ENCODE results near the gene NEK10.

The NEK10 gene

GRCh38 chr3:27185231-27185989 is 183.8 kb downstream of the NEK10 start:
- Histone ChIP-seq H3K4me1 (ENCODE audit: control insufficient read depth, insufficient read depth, low read length) (no peaks in the 10 kb centered on the region), H3K27me3 (ENCODE audit: control insufficient read depth, insufficient read depth, low read length) (no peaks in the 10 kb centered on the region), H3K9me3 (ENCODE audit: control insufficient read depth, insufficient read depth, low read length) (no peaks in the 10 kb centered on the region), H3K36me3 (ENCODE audit: control insufficient read depth, insufficient read depth, low read length) (no peaks in the 10 kb centered on the region), H3K4me3 (ENCODE audit: low read depth, low read length) (no peak overlapping the region), H3K9ac (ENCODE audit: low read depth, low read length) (no peak overlapping the region)

- no peaks in the 10 kb centered on the region for H3K36me3 ChIP-seq (ENCODE audit: control insufficient read depth, insufficient read depth, low read length)
- no peak overlapping the region for H3K4me3 ChIP-seq (ENCODE audit: low read depth, low read length)
- no peaks in the 10 kb centered on the region for H3K27me3 ChIP-seq (ENCODE audit: control insufficient read depth, insufficient read depth, low read length)
- no peaks in the 10 kb centered on the region for H3K9me3 ChIP-seq (ENCODE audit: control insufficient read depth, insufficient read depth, low read length)
- no peaks in the 10 kb centered on the region for H3K4me1 ChIP-seq (ENCODE audit: control insufficient read depth, insufficient read depth, low read length)
- no peak overlapping the region for H3K9ac ChIP-seq (ENCODE audit: low read depth, low read length)
Observed at GRCh38 chr3:27184261-27184660, 184.9 kb downstream of the NEK10 start.

- Histone ChIP-seq H3K4me1 (ENCODE audit: control insufficient read depth, insufficient read depth, low read length) (no peaks in the 10 kb centered on the region), H3K9me3 (ENCODE audit: control insufficient read depth, insufficient read depth, low read length) (no peaks in the 10 kb centered on the region), H3K4me3 (ENCODE audit: low read depth, low read length) (no peak overlapping the region)
Observed at GRCh38 chr3:27176256-27176655, 192.9 kb downstream of the NEK10 start.

GRCh38 chr3:27174530-27174929 is 194.7 kb downstream of the NEK10 start:
- no peak overlapping the region for H3K4me3 ChIP-seq (ENCODE audit: low read depth, low read length)
- H3K27me3 ChIP-seq (ENCODE audit: control insufficient read depth, insufficient read depth, low read length) = no peaks in the 10 kb centered on the region
- H3K36me3 ChIP-seq (ENCODE audit: control insufficient read depth, insufficient read depth, low read length) = no peaks in the 10 kb centered on the region
- H3K9me3 ChIP-seq (ENCODE audit: control insufficient read depth, insufficient read depth, low read length) = no peaks in the 10 kb centered on the region
- H3K4me1 ChIP-seq (ENCODE audit: control insufficient read depth, insufficient read depth, low read length) = no peaks in the 10 kb centered on the region
- no peak overlapping the region for H3K9ac ChIP-seq (ENCODE audit: low read depth, low read length)

More at GRCh38 chr3:27176256-27176655, 192.9 kb downstream of the NEK10 start:
- no peaks in the 10 kb centered on the region for H3K36me3 ChIP-seq (ENCODE audit: control insufficient read depth, insufficient read depth, low read length)
- H3K9ac ChIP-seq (ENCODE audit: low read depth, low read length) = no peak overlapping the region
- H3K27me3 ChIP-seq (ENCODE audit: control insufficient read depth, insufficient read depth, low read length) = no peaks in the 10 kb centered on the region

- Histone ChIP-seq H3K9me3 (ENCODE audit: control insufficient read depth, insufficient read depth, low read length) (no peaks in the 10 kb centered on the region), H3K4me3 (ENCODE audit: low read depth, low read length) (no peak overlapping the region), H3K36me3 (ENCODE audit: control insufficient read depth, insufficient read depth, low read length) (no peaks in the 10 kb centered on the region), H3K4me1 (ENCODE audit: control insufficient read depth, insufficient read depth, low read length) (no peaks in the 10 kb centered on the region), H3K9ac (ENCODE audit: low read depth, low read length) (no peak overlapping the region), H3K27me3 (ENCODE audit: control insufficient read depth, insufficient read depth, low read length) (no peaks in the 10 kb centered on the region)
Observed at GRCh38 chr3:27171113-27171512, 198.1 kb downstream of the NEK10 start.

GRCh38 chr3:27166888-27167287 is 202.3 kb downstream of the NEK10 start:
- Histone ChIP-seq H3K9ac (ENCODE audit: low read depth, low read length) (no peak overlapping the region), H3K9me3 (ENCODE audit: control insufficient read depth, insufficient read depth, low read length) (no peaks in the 10 kb centered on the region), H3K4me3 (ENCODE audit: low read depth, low read length) (no peak overlapping the region)

GRCh38 chr3:27165321-27165721 is 203.9 kb downstream of the NEK10 start:
- Histone ChIP-seq H3K9ac (ENCODE audit: low read depth, low read length) (no peak overlapping the region), H3K4me1 (ENCODE audit: control insufficient read depth, insufficient read depth, low read length) (no peaks in the 10 kb centered on the region), H3K36me3 (ENCODE audit: control insufficient read depth, insufficient read depth, low read length) (no peaks in the 10 kb centered on the region), H3K4me3 (ENCODE audit: low read depth, low read length) (no peak overlapping the region), H3K9me3 (ENCODE audit: control insufficient read depth, insufficient read depth, low read length) (no peaks in the 10 kb centered on the region), H3K27me3 (ENCODE audit: control insufficient read depth, insufficient read depth, low read length) (no peaks in the 10 kb centered on the region)

More at GRCh38 chr3:27166888-27167287, 202.3 kb downstream of the NEK10 start:
- H3K36me3 ChIP-seq (ENCODE audit: control insufficient read depth, insufficient read depth, low read length) = no peaks in the 10 kb centered on the region
- no peaks in the 10 kb centered on the region for H3K27me3 ChIP-seq (ENCODE audit: control insufficient read depth, insufficient read depth, low read length)
- no peaks in the 10 kb centered on the region for H3K4me1 ChIP-seq (ENCODE audit: control insufficient read depth, insufficient read depth, low read length)

- Histone ChIP-seq H3K27me3 (ENCODE audit: control insufficient read depth, insufficient read depth, low read length) (no peaks in the 10 kb centered on the region), H3K9ac (ENCODE audit: low read depth, low read length) (no peak overlapping the region), H3K36me3 (ENCODE audit: control insufficient read depth, insufficient read depth, low read length) (no peaks in the 10 kb centered on the region), H3K9me3 (ENCODE audit: control insufficient read depth, insufficient read depth, low read length) (no peaks in the 10 kb centered on the region), H3K4me1 (ENCODE audit: control insufficient read depth, insufficient read depth, low read length) (no peaks in the 10 kb centered on the region), H3K4me3 (ENCODE audit: low read depth, low read length) (no peak overlapping the region)
Observed at GRCh38 chr3:27160779-27161287, 208.3 kb downstream of the NEK10 start.

GRCh38 chr3:27160146-27160545 is 209.0 kb downstream of the NEK10 start:
- H3K9ac ChIP-seq (ENCODE audit: low read depth, low read length) = no peak overlapping the region
- no peaks in the 10 kb centered on the region for H3K4me1 ChIP-seq (ENCODE audit: control insufficient read depth, insufficient read depth, low read length)
- no peaks in the 10 kb centered on the region for H3K9me3 ChIP-seq (ENCODE audit: control insufficient read depth, insufficient read depth, low read length)
- no peak overlapping the region for H3K4me3 ChIP-seq (ENCODE audit: low read depth, low read length)
- no peaks in the 10 kb centered on the region for H3K36me3 ChIP-seq (ENCODE audit: control insufficient read depth, insufficient read depth, low read length)
- no peaks in the 10 kb centered on the region for H3K27me3 ChIP-seq (ENCODE audit: control insufficient read depth, insufficient read depth, low read length)

GRCh38 chr3:27147215-27147614 is 222.0 kb downstream of the NEK10 start:
- Histone ChIP-seq H3K4me3 (ENCODE audit: low read depth, low read length) (no peak overlapping the region), H3K4me1 (ENCODE audit: control insufficient read depth, insufficient read depth, low read length) (no peaks in the 10 kb centered on the region), H3K9me3 (ENCODE audit: control insufficient read depth, insufficient read depth, low read length) (no peaks in the 10 kb centered on the region), H3K36me3 (ENCODE audit: control insufficient read depth, insufficient read depth, low read length) (no peaks in the 10 kb centered on the region), H3K27me3 (ENCODE audit: control insufficient read depth, insufficient read depth, low read length) (no peaks in the 10 kb centered on the region), H3K9ac (ENCODE audit: low read depth, low read length) (no peak overlapping the region)

- Histone ChIP-seq H3K27me3 (ENCODE audit: control insufficient read depth, insufficient read depth, low read length) (no peaks in the 10 kb centered on the region), H3K9ac (ENCODE audit: low read depth, low read length) (no peak overlapping the region), H3K4me3 (ENCODE audit: low read depth, low read length) (no peak overlapping the region), H3K4me1 (ENCODE audit: control insufficient read depth, insufficient read depth, low read length) (no peaks in the 10 kb centered on the region), H3K9me3 (ENCODE audit: control insufficient read depth, insufficient read depth, low read length) (no peaks in the 10 kb centered on the region), H3K36me3 (ENCODE audit: control insufficient read depth, insufficient read depth, low read length) (no peaks in the 10 kb centered on the region)
Observed at GRCh38 chr3:27146786-27147185, 222.4 kb downstream of the NEK10 start.

- no peaks in the 10 kb centered on the region for H3K4me1 ChIP-seq (ENCODE audit: control insufficient read depth, insufficient read depth, low read length)
- no peak overlapping the region for H3K4me3 ChIP-seq (ENCODE audit: low read depth, low read length)
- no peaks in the 10 kb centered on the region for H3K27me3 ChIP-seq (ENCODE audit: control insufficient read depth, insufficient read depth, low read length)
- H3K9me3 ChIP-seq (ENCODE audit: control insufficient read depth, insufficient read depth, low read length) = no peaks in the 10 kb centered on the region
- no peak overlapping the region for H3K9ac ChIP-seq (ENCODE audit: low read depth, low read length)
- H3K36me3 ChIP-seq (ENCODE audit: control insufficient read depth, insufficient read depth, low read length) = no peaks in the 10 kb centered on the region
Observed at GRCh38 chr3:27145719-27146118, 223.5 kb downstream of the NEK10 start.
